Transverse colon (tissue), 4 donors: ENCODE results near the gene TRAK1. TPM values are rescaled to one million over a fixed set of nuclear protein-coding genes. Genes with fewer than 3 reads are reported as not detected.

Experiments
- DNase-seq: peaks from one replicate; pipeline ENCODE4 v3.0.0-alpha.2; 2019
- H3K27ac ChIP-seq, 4 donors: fragments of 200-600 bp; sonication (generic); 2 replicates each; pipeline ENCODE4 v1.5.1; 2016 to 2018; ENCODE audit warnings: inconsistent platforms in 4 of 4
- H3K27me3 ChIP-seq: fragments of 200-600 bp; sonication (generic); 2 replicates; pipeline ENCODE4 v1.5.1; 2017; ENCODE audit warnings: inconsistent platforms
- H3K36me3 ChIP-seq, 4 donors: fragments of 200-600 bp; sonication (generic); 2 replicates each; pipeline ENCODE4 v1.5.1; 2017 to 2019; ENCODE audit warnings: inconsistent platforms in 4 of 4
- H3K4me1 ChIP-seq, 4 donors: fragments of 200-600 bp; sonication (generic); 2 replicates each; pipeline ENCODE4 v1.5.1; 2017 to 2020; ENCODE audit warnings: inconsistent platforms in 4 of 4
- H3K4me3 ChIP-seq, 4 donors: fragments of 200-600 bp; sonication (generic); 1 replicate in 1 of 4; 2 replicates in 3 of 4; pipeline versions ENCODE4 v1.5.1 to v1.6.1; 2017 to 2019; ENCODE audit warnings: inconsistent platforms in 4 of 4
- H3K9me3 ChIP-seq, 2 donors: fragments of 200-600 bp; sonication (generic); 2 replicates each; pipeline ENCODE4 v1.5.1; 2017 to 2019; ENCODE audit warnings: inconsistent platforms in 2 of 2
- EP300 ChIP-seq: sonication (generic); formaldehyde crosslinking; IDR thresholded peaks from one replicate; pipeline ENCODE4 v1.6.1; 2017; ENCODE audit warnings: antibody characterized with exemption, low read depth
- POLR2A ChIP-seq: fragments of 450-650 bp; IDR thresholded peaks from one replicate; pipeline ENCODE4 v1.6.1; 2016; ENCODE audit warnings: antibody characterized with exemption, mild to moderate bottlenecking, moderate library complexity
- POLR2AphosphoS5 ChIP-seq, 3 donors: sonication (generic); formaldehyde crosslinking; IDR thresholded peaks; one replicate each; pipeline ENCODE4 v1.6.1; 2016; ENCODE audit warnings: antibody characterized with exemption in 3 of 3
- WGBS, 2 donors: methylation state at CpG; one replicate each; pipeline ENCODE4 v1.1.5; 2018; ENCODE audit warnings: low coverage in 1 of 2; 5-methylcytosine and 5-hydroxymethylcytosine counted together
- in situ Hi-C, 4 donors: fragments of 200-750 bp; cut with MboI; loops; one replicate each; pipeline versions ENCODE4 v1.15.0 to v1.15.1; 2017; ENCODE audit warnings: low sequenced_read_pairs in 3 of 4, low pct_ligation_motif_present in 1 of 4, low pct_unique_long_range_greater_than_20kb in 1 of 4
- intact Hi-C: fragments of 100-400 bp; cut with DNase I; formaldehyde crosslinking; loops from one replicate; pipeline ENCODE4 v1.15.1; 2023; ENCODE audit warnings: low total_unique reads
- total RNA-seq, 4 donors: library from RNA; depleted of rRNA; stranded (reverse); fragments of >200 nt; gene quantifications; one replicate each; pipeline ENCODE4 v1.1.0, GENCODE V29; 2016
- TF ChIP-seq, protein P1 (sequence below), 5 experiments: fragments of 200-600 bp in 3 of 5; fragments of 450-650 bp in 2 of 5; sonication (generic) in 3 of 5; IDR thresholded peaks; 1 replicate in 2 of 5; 2 replicates in 3 of 5; pipeline ENCODE4 v1.5.1; 2016 to 2017; ENCODE audit warnings: antibody characterized with exemption in 5 of 5, inconsistent platforms in 3 of 5, mild to moderate bottlenecking in 2 of 5, moderate library complexity in 1 of 5

Gene TRAK1
- total RNA-seq, 4 donors from 2014 or later: 91.7 to 247 (median 115) TPM

DNA sequence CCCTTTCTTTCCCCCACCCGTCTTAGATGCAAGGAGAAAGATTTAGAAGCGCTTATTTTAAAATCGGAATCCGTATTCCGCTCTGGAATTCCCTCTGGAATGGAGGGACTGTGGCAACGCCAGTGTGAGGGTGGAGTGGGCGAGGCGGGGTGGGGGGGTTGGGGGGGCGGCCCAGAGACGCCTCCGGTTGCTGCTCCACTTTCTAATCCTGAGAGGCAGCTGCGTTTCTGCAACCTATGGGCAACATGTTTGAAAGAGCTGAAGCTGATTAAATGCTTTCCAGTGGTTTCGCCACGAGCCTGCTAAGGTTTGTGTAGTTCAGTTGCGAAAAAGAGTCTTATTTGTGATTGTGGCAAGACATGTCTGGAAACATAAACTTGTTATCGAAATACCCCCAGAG, 174.9 kb downstream of the TRAK1 start, which contains the start of gene CCK:
CCK (minus strand) TSS at position 101 of the 400 bp plus-strand sequence. CDS start 2,555 bp downstream, outside the sequence.
- H3K27me3 ChIP-seq: peaks cover 67% of the 10 kb centered on the region
- DNase-seq: no peak
- WGBS, 2 donors: 53 to 58% methylated on average over 10 to 16 of the region's 16 CpGs
- no peak within 1 kb of the TSS for H3K27ac ChIP-seq
- H3K4me1 ChIP-seq: peaks cover 0 to 22% (median 15%) of the 10 kb centered on the region in 4 donors
- TF ChIP-seq POLR2AphosphoS5 (IDR thresholded peaks at IDR 0.05) (no peak), EP300 (no peak), POLR2A (no peak)
- TF ChIP-seq, protein P1, sequence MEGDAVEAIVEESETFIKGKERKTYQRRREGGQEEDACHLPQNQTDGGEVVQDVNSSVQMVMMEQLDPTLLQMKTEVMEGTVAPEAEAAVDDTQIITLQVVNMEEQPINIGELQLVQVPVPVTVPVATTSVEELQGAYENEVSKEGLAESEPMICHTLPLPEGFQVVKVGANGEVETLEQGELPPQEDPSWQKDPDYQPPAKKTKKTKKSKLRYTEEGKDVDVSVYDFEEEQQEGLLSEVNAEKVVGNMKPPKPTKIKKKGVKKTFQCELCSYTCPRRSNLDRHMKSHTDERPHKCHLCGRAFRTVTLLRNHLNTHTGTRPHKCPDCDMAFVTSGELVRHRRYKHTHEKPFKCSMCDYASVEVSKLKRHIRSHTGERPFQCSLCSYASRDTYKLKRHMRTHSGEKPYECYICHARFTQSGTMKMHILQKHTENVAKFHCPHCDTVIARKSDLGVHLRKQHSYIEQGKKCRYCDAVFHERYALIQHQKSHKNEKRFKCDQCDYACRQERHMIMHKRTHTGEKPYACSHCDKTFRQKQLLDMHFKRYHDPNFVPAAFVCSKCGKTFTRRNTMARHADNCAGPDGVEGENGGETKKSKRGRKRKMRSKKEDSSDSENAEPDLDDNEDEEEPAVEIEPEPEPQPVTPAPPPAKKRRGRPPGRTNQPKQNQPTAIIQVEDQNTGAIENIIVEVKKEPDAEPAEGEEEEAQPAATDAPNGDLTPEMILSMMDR (IDR thresholded peaks at IDR 0.05): no peak
- no peaks in the 10 kb centered on the region for H3K9me3 ChIP-seq
- intact Hi-C loops: no loop called here
- in situ Hi-C loops: no loop called here
- no peaks in the 10 kb centered on the region for H3K36me3 ChIP-seq
- peak within 1 kb of the TSS in 1 of 4 donors; percentile 13 for H3K4me3 ChIP-seq

DNA sequence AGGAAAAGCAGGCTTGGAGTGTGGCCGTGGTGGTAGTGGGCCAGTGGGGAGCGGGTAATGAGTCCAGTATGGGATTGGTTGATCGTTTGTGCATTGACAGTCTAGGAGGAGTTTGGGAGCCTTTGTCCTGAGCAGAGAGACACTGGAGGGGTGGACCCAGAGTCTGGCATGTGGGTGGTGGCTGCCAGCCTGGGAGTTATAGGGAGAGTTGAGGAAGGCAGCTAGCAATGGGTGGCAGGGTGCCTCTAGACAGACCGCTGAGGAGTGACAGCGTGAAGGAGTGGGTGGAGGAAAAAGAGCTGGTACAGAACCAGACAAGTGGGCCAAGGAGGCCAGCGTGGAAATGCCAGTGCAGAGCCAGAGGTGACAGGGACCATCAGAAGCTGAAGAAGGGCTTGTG, 176.7 kb downstream of the TRAK1 start:
- no peak overlapping the region for H3K27ac ChIP-seq
- intact Hi-C loops: no loop called here
- no peak for TF ChIP-seq EP300
- no peak for TF ChIP-seq POLR2AphosphoS5 (IDR thresholded peaks at IDR 0.05)
- TF ChIP-seq, protein P1 (IDR thresholded peaks at IDR 0.05): no peak
- in situ Hi-C loops: no loop called here
- no peak overlapping the region for H3K4me3 ChIP-seq
- DNase-seq: no peak
- peaks cover 0 to 22% (median 15%) of the 10 kb centered on the region in 4 donors for H3K4me1 ChIP-seq
- H3K27me3 ChIP-seq: peaks cover 49% of the 10 kb centered on the region
- H3K9me3 ChIP-seq: no peaks in the 10 kb centered on the region
- WGBS, 2 donors: 84 to 90% methylated on average over 2 to 6 of the region's 6 CpGs
- H3K36me3 ChIP-seq: no peaks in the 10 kb centered on the region

DNA sequence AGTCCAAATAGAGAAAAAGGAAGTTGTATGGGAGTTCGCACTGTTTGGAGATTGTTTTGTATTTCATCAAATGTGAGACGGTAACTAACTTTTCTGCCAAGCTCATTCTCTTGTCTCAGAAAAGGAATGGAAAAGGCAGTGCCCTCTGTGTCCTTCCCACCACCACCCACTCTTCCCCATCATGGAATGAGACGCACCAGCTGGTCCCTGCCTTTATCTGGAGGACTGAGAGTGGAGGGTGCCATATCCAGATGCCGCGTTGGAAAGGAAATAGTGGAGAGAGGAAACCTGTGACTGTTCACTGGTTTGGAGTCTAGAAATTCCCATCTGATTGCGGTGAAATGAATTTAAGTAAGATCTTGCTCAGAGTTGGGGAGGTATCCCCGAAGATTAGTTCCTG, 178.5 kb downstream of the TRAK1 start:
- Histone ChIP-seq H3K9me3 (no peaks in the 10 kb centered on the region), H3K27ac (no peak overlapping the region), H3K36me3 (no peaks in the 10 kb centered on the region), H3K27me3 (peaks cover 31% of the 10 kb centered on the region), H3K4me3 (no peak overlapping the region), H3K4me1 (peaks cover 0 to 8% (median 3%) of the 10 kb centered on the region in 4 donors)
- in situ Hi-C loops (no loop called here), intact Hi-C loops (no loop called here)
- no peak for DNase-seq
- 92 to 100% methylated on average over 2 to 7 of the region's 7 CpGs for WGBS, 2 donors
- TF ChIP-seq, protein P1 (IDR thresholded peaks at IDR 0.05): no peak
- TF ChIP-seq POLR2AphosphoS5 (IDR thresholded peaks at IDR 0.05): no peak
- TF ChIP-seq EP300: no peak
- no peak for TF ChIP-seq POLR2A

DNA sequence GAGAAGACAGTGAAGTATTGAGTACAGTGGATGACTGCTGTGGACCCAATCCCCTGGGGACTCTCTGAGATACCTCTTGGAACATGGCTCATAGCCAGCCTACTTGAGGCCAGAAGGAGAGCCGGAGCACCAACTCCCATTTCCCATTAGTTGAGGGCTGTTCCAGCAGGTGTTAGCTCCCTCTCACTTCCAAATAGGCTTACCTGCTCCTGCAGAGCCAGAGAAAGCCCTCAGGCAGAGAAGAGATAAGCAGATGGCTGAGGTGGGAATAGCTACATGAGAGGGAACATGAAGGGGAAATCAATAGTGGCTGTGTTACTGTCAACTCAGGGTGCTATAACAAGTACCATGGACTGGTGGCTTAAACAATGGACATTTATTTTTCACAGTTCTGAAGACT, 179.4 kb downstream of the TRAK1 start:
- DNase-seq: no peak
- peaks cover 22% of the 10 kb centered on the region for H3K27me3 ChIP-seq
- H3K27ac ChIP-seq: no peak overlapping the region
- 82% methylated on average over 1 of the region's 1 CpG; no CpG with 5 or more reads in 1 of the 2 donors for WGBS, 2 donors
- no peak overlapping the region for H3K4me3 ChIP-seq
- H3K36me3 ChIP-seq: no peaks in the 10 kb centered on the region
- H3K4me1 ChIP-seq: no peaks in the 10 kb centered on the region
- no peak for TF ChIP-seq POLR2AphosphoS5 (IDR thresholded peaks at IDR 0.05)
- no peak for TF ChIP-seq POLR2A
- no peak for TF ChIP-seq EP300
- TF ChIP-seq, protein P1 (IDR thresholded peaks at IDR 0.05): no peak
- H3K9me3 ChIP-seq: no peaks in the 10 kb centered on the region
- in situ Hi-C loops: no loop called here
- intact Hi-C loops: no loop called here
